ENCODE data around the gene RASAL2. TPM values are rescaled to one million over a fixed set of nuclear protein-coding genes. Genes with fewer than 3 reads are reported as not detected.

RASAL2 gene
- total and polyA plus RNA-seq, 2 of the 4 experiments (the other 2 are of a cell fraction) = 13.1 to 20.6 TPM

DNA sequence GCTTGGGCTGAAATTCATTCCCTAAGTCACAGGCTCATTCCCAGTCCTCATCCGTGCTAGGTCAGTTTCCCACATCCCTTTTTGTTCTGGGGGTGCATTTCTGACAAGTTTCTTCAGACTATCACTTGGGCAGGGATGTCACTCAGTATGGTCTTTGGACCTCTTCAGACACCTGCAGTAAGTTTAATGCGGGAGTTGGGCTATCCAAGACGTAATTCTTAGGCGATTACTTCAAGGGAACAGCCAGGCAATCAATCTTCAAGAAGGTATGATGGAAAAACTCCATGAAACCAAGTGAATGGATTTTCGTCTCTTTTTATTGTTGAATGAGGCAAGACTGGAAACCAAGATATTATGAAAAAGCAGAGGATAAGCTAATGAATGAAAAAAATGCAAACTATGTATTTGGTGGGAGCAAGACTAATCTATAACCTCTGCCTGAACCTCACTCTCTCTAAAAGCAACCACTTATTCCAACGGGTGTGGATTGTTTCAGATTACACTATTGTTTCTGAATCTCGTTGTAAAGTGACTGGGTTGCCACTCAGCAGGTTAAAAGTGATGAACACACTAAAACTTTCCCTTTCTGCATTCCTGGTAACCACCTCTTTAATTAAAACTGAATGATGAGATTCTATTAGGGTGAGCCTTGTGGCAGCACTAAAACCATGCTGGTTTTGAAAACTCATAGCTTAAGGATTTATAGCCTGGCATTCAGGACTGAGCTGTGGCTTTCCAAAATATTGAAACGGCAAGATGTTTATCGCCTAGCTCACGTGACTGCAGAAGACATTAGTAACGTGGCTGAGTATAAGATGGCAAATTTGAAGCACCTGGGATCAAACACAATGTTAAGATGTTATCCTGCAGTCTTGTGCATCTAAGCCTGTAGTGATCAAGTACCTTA is 1.1 kb downstream of the RASAL2 start:
- H4K5ac ChIP-seq (ENCODE audit: low read depth, low read length) = peak overlapping the region; percentile 23; the same call in 1 of the 2 replicates
- H2BK15ac ChIP-seq (ENCODE audit: low read depth, low read length) = no peak overlapping the region; the same call in 2 of the 3 replicates
- peak overlapping the region; percentile 60 for H2BK20ac ChIP-seq (ENCODE audit: low read depth, low read length)
- in situ Hi-C loops (cut with MboI; ENCODE audit: low sequenced_read_pairs) (no loop called here), intact Hi-C loops (cut with micrococcal nuclease) (loop anchor here (2.0 to 5.0 kb wide), 5 partner anchors 38 to 188 kb away; no protein-coding TSS in a partner anchor), dilution Hi-C loops (cut with HindIII; ENCODE audit: low sequenced_read_pairs, unreplicated experiment) (no loop called here)
- H3K79me1 ChIP-seq (ENCODE audit: low read depth in 1 of 2, low read length in 2 of 2) = peaks cover 13 to 38% of the 10 kb centered on the region in 2 experiments
- H3K9ac ChIP-seq (ENCODE audit: low read depth, low read length) = peak overlapping the region; percentile 64
- H3K4ac ChIP-seq (ENCODE audit: low read depth, low read length) = peak overlapping the region; percentile 74
- no peaks in the 10 kb centered on the region for H3K27me3 ChIP-seq (ENCODE audit: control insufficient read depth, insufficient read depth, low read length)
- no peaks in the 10 kb centered on the region; the same call in 1 of the 2 replicates for H4K20me1 ChIP-seq (ENCODE audit: insufficient read depth, low read length)
- peak overlapping the region in 1 of 2 experiments; percentile 67; a peak in 2 of 4 replicates for H4K8ac ChIP-seq (ENCODE audit: low read depth in 2 of 2, low read length in 2 of 2)
- ChIA-PET CTCF (interaction anchor here (0.6 to 1.2 kb wide), 2 partner anchors 9 to 12 kb away, joined by 3 to 7 read pairs; no protein-coding TSS in a partner anchor), POLR2A (ENCODE audit: unreplicated experiment) (no interaction called here)
- WGBS, 2 experiments (ENCODE audit: extremely low coverage in 2 of 2, insufficient read length in 1 of 2) = 5% methylated on average over 6 of the region's 11 CpGs; no CpG with 5 or more reads in 1 of the 2 experiments
- ATAC-seq (ENCODE audit: low read depth) (no peak), DNase-seq (no peak)
- H2BK5ac ChIP-seq (ENCODE audit: low read depth, low read length, poor library complexity, severe bottlenecking) = peak overlapping the region; percentile 89
- peak overlapping the region; percentile 28; the same call in 1 of the 2 replicates for H3K18ac ChIP-seq (ENCODE audit: low read depth, low read length)
- H2AK5ac ChIP-seq (ENCODE audit: low read depth, low read length) = peak overlapping the region; percentile 50; the same call in 1 of the 2 replicates
- H3K9me1 ChIP-seq (ENCODE audit: insufficient read depth, low read length) = no peaks in the 10 kb centered on the region; the same call in 1 of the 2 replicates
- H2AK9ac ChIP-seq (replicated peaks; ENCODE audit: low read depth, low read length, poor library complexity) = peak overlapping the region; percentile 77
- H3K56ac ChIP-seq (ENCODE audit: extremely low read depth, insufficient read depth, low read length) = peak overlapping the region; percentile 88
- H2AFZ ChIP-seq (replicated peaks; ENCODE audit: low read length, poor library complexity) = peak overlapping the region; percentile 96
- H3K27ac ChIP-seq (ENCODE audit: insufficient read depth, low read length) = peak overlapping the region; percentile 64
- peak overlapping the region; percentile 70 for H3K4me2 ChIP-seq (ENCODE audit: low read depth, low read length)
- no peaks in the 10 kb centered on the region for H3K36me3 ChIP-seq (ENCODE audit: control insufficient read depth, insufficient read depth, low read length)
- peak overlapping the region; percentile 77 for H3K4me3 ChIP-seq (ENCODE audit: insufficient read depth, low read depth, low read length)
- H3K9me3 ChIP-seq (ENCODE audit: control insufficient read depth, insufficient read depth, low read length) = no peaks in the 10 kb centered on the region
- peak overlapping the region; percentile 82 for H3K23ac ChIP-seq (ENCODE audit: low read depth, low read length)
- peak overlapping the region; percentile 49 for H2BK120ac ChIP-seq (ENCODE audit: low read depth, low read length)
- TF ChIP-seq, protein P1, sequence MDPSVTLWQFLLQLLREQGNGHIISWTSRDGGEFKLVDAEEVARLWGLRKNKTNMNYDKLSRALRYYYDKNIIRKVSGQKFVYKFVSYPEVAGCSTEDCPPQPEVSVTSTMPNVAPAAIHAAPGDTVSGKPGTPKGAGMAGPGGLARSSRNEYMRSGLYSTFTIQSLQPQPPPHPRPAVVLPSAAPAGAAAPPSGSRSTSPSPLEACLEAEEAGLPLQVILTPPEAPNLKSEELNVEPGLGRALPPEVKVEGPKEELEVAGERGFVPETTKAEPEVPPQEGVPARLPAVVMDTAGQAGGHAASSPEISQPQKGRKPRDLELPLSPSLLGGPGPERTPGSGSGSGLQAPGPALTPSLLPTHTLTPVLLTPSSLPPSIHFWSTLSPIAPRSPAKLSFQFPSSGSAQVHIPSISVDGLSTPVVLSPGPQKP (IDR thresholded peaks at IDR 0.05; ENCODE audit: borderline replicate concordance, low read depth, low read length) = no peak
- TF ChIP-seq RAD21 (IDR thresholded peaks at IDR 0.05; ENCODE audit: low read length) (no peak), RCOR1 (IDR thresholded peaks at IDR 0.05; ENCODE audit: insufficient replicate concordance, low read length) (no peak), MAFK (IDR thresholded peaks at IDR 0.05; ENCODE audit: low read depth, low read length) (no peak), BHLHE40 (IDR thresholded peaks at IDR 0.05; ENCODE audit: low read depth, low read length) (peak; percentile 76; the same call in 1 of the 2 replicates)
- TF ChIP-seq, protein P2, sequence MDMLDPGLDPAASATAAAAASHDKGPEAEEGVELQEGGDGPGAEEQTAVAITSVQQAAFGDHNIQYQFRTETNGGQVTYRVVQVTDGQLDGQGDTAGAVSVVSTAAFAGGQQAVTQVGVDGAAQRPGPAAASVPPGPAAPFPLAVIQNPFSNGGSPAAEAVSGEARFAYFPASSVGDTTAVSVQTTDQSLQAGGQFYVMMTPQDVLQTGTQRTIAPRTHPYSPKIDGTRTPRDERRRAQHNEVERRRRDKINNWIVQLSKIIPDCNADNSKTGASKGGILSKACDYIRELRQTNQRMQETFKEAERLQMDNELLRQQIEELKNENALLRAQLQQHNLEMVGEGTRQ (IDR thresholded peaks at IDR 0.05; ENCODE audit: low read depth, low read length) = peak; percentile 80
- TSS peak; percentile 40 for BruUV-seq (replicated peaks)
- H3K4me1 ChIP-seq (ENCODE audit: control insufficient read depth, insufficient read depth, low read length) = peaks cover 9% of the 10 kb centered on the region; the same call in 1 of the 2 replicates
- H3K14ac ChIP-seq (replicated peaks; ENCODE audit: low read depth, low read length) = peak overlapping the region; percentile 82
- peak overlapping the region; percentile 53 for H4K91ac ChIP-seq (ENCODE audit: insufficient read depth, low read depth, low read length)
